ENCODE results near the gene PSENEN. TPM values are rescaled to one million over a fixed set of nuclear protein-coding genes. Genes with fewer than 3 reads are reported as not detected.
A peak's percentile ranks its signal among the peaks of the same experiment; 100 is the strongest.

The PSENEN gene
- total RNA-seq, 2 experiments from 2014 or later = 37.2 to 41.3 TPM

- peaks cover 15% of the 10 kb centered on the region for H3K4me1 Mint-ChIP-seq (ENCODE audit: low read depth)
- intact Hi-C loops (cut with micrococcal nuclease) = loop anchor here (2.0 kb wide), 1 partner anchor 13 kb away; no protein-coding TSS in a partner anchor
- H3K36me3 Mint-ChIP-seq (ENCODE audit: low read depth) = peaks cover 2% of the 10 kb centered on the region
- H3K27me3 Mint-ChIP-seq = no peaks in the 10 kb centered on the region
- DNase-seq (no peak), ATAC-seq (no peak)
- no peak overlapping the region for H3K27ac Mint-ChIP-seq
- H3K9me3 Mint-ChIP-seq = peaks cover 2% of the 10 kb centered on the region
- ChIA-PET CTCF (interaction anchor here (1.6 to 10.5 kb wide), 4 partner anchors 9 to 116 kb away, joined by 6 to 137 read pairs (median 10); no protein-coding TSS in a partner anchor), POLR2A (interaction anchor here (0.9 to 10.5 kb wide), 4 partner anchors 9 to 39 kb away, joined by 4 to 215 read pairs (median 8); partner anchors contain the start of gene IGFLR1)
- TF ChIP-seq CTCF (IDR thresholded peaks at IDR 0.05) = no peak
- H3K4me3 Mint-ChIP-seq = no peak overlapping the region
Measured at GRCh38 chr19:35703343-35703742, 42.1 kb upstream of the PSENEN start.

DNA sequence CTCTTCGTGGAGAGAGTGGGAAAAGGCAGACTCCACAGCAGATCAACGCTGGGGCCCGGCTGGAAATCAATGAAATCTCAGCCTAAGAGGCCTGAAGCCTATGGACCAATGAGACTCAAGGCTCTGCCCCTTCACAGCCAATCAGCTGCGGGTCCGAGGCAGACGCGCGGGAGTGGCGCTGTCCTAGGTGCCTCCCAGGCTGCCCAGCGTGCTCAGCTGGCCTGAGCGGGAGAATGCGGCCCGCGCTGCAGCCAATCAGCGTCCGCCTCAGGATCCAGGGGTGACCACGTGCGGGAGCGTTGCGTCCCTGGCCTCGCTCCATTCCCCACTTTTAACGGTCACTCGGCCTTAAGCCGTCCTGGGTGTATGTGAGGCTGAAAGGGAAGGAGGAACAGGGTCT, 41.2 kb upstream of the PSENEN start, which contains the start of gene ZBTB32:
ZBTB32 (plus strand) TSS at position 341 of the 400 bp plus-strand sequence. CDS start 10,069 bp downstream, outside the sequence.
- intact Hi-C loops (cut with micrococcal nuclease) = no loop called here
- no peak within 1 kb of the TSS for H3K27ac Mint-ChIP-seq
- no peak for ATAC-seq
- no peaks in the 10 kb centered on the region for H3K27me3 Mint-ChIP-seq
- DNase-seq = peak; percentile 43
- peaks cover 22% of the 10 kb centered on the region for H3K4me1 Mint-ChIP-seq (ENCODE audit: low read depth)
- ChIA-PET CTCF (interaction anchor here (3.9 to 10.5 kb wide), 2 partner anchors 9 to 10 kb away, joined by 13 to 137 read pairs; no protein-coding TSS in a partner anchor), POLR2A (interaction anchor here (1.4 to 10.5 kb wide), 5 partner anchors 8 to 38 kb away, joined by 4 to 215 read pairs (median 10); partner anchors contain the start of gene IGFLR1)
- no peak within 1 kb of the TSS for H3K4me3 Mint-ChIP-seq
- no peak for TF ChIP-seq CTCF (IDR thresholded peaks at IDR 0.05)
- peaks cover 2% of the 10 kb centered on the region for H3K9me3 Mint-ChIP-seq
- H3K36me3 Mint-ChIP-seq (ENCODE audit: low read depth) = peaks cover 2% of the 10 kb centered on the region

- DNase-seq = no peak
- ChIA-PET POLR2A (interaction anchor here (0.8 to 8.8 kb wide), 3 partner anchors 9 to 36 kb away, joined by 3 to 215 read pairs (median 5); no protein-coding TSS in a partner anchor), CTCF (interaction anchor here (1.6 to 2.1 kb wide), 2 partner anchors 10 to 14 kb away, joined by 5 to 6 read pairs; no protein-coding TSS in a partner anchor)
- TF ChIP-seq CTCF (IDR thresholded peaks at IDR 0.05) = no peak
- peak overlapping the region; percentile 42 for H3K27ac Mint-ChIP-seq
- peaks cover 2% of the 10 kb centered on the region for H3K9me3 Mint-ChIP-seq
- H3K36me3 Mint-ChIP-seq (ENCODE audit: low read depth) = peaks cover 4% of the 10 kb centered on the region
- H3K27me3 Mint-ChIP-seq = no peaks in the 10 kb centered on the region
- intact Hi-C loops (cut with micrococcal nuclease) = no loop called here
- ATAC-seq = no peak
- peaks cover 39% of the 10 kb centered on the region for H3K4me1 Mint-ChIP-seq (ENCODE audit: low read depth)
- H3K4me3 Mint-ChIP-seq = no peak overlapping the region
Measured at GRCh38 chr19:35708391-35708790, 37.1 kb upstream of the PSENEN start.

- peak overlapping the region; percentile 73 for H3K4me3 Mint-ChIP-seq
- H3K36me3 Mint-ChIP-seq (ENCODE audit: low read depth) = peaks cover 31% of the 10 kb centered on the region
- ATAC-seq (peak; percentile 55), DNase-seq (peak; percentile 95)
- POLR2A ChIA-PET = interaction anchor here (0.5 to 8.8 kb wide), 11 partner anchors 12 to 283 kb away, joined by 3 to 215 read pairs (median 3); partner anchors contain the start of genes IGFLR1, LIN37, PSENEN and U2AF1L4
- H3K27ac Mint-ChIP-seq = peak overlapping the region; percentile 100
- peaks cover 2% of the 10 kb centered on the region for H3K9me3 Mint-ChIP-seq
- no peak for TF ChIP-seq CTCF (IDR thresholded peaks at IDR 0.05)
- H3K27me3 Mint-ChIP-seq = no peaks in the 10 kb centered on the region
- intact Hi-C loops (cut with micrococcal nuclease) = loop anchor here (2.0 to 10.0 kb wide), 3 partner anchors 14 to 224 kb away; partner anchors contain the start of genes LIN37, LRFN3, PSENEN and U2AF1L4
- peaks cover 38% of the 10 kb centered on the region for H3K4me1 Mint-ChIP-seq (ENCODE audit: low read depth)
- CTCF ChIA-PET = interaction anchor here (1.0 to 6.4 kb wide), 7 partner anchors 12 to 162 kb away, joined by 3 to 137 read pairs (median 4); partner anchors contain the start of genes COX6B1 and IGFLR1
Measured at GRCh38 chr19:35710784-35711723, 34.4 kb upstream of the PSENEN start.
